NCI-H524 (cell line): ENCODE results near the gene RIC1.
A peak's percentile ranks its signal among the peaks of the same experiment; 100 is the strongest.
"Not testable (repeated sequence)": the region's sequence is repeated elsewhere in the genome, so short reads cannot be mapped to it uniquely, and the experiment has no call there.

Experiments used
- DNase-seq, 2 experiments: peaks; one replicate each; lab custom pipeline; 2025; lab: John Stamatoyannopoulos, UW

Gene RIC1

GRCh38 chr9:5667391-5667790, 38.5 kb downstream of the RIC1 start:
- DNase-seq = no peak

GRCh38 chr9:5670079-5670478, 41.2 kb downstream of the RIC1 start:
- no peak for DNase-seq

- no peak for DNase-seq
Measured at GRCh38 chr9:5671711-5672353, 42.9 kb downstream of the RIC1 start.

DNA sequence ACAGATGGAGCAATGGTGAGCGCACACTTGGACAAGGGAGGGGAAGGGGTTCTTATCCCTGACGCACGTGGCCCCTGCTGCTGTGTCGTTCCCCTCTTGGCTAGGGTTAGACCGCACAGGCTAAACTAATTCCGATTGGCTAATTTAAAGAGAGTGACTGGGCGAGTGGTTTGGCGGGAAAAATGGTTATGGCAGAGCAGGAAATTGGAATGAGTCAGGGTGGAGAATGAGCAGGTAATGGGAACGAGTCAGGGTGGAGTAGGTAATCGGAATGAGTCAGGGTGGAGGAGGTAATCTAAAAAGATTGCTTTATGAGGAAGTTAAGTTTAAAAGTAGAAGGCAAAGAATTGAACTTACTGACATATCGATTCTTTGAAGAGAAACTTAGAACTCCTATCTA, 46.1 kb downstream of the RIC1 start:
- DNase-seq = not testable (repeated sequence)

- DNase-seq = not testable (repeated sequence)
Measured at GRCh38 chr9:5683591-5683990, 54.7 kb downstream of the RIC1 start.

- no peak for DNase-seq
Measured at GRCh38 chr9:5684101-5684500, 55.2 kb downstream of the RIC1 start.

- DNase-seq = no peak
Measured at GRCh38 chr9:5688109-5688508, 59.2 kb downstream of the RIC1 start.

GRCh38 chr9:5690278-5690677, 61.4 kb downstream of the RIC1 start:
- no peak for DNase-seq

GRCh38 chr9:5695860-5696259, 67.0 kb downstream of the RIC1 start:
- no peak for DNase-seq

- no peak for DNase-seq
Measured at GRCh38 chr9:5696884-5697283, 68.0 kb downstream of the RIC1 start.

DNA sequence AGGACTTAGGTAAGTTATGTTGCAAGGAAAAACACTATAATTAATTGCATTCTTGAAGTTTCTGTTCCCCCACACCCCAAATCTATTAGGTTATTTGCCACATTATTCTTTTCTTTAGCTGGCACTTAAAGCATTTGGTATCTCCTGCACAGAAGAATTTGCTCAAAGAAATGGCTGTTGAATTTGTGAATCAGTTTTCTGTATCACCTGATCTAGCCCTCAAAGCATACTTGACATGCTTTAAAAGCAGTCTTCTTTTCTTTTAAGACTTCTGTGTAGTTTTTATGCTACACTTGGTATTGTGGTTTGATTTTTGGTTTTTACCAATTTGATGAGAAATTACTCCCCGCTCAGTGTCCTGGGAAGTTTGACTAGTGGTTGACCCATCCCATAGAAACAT, 69.1 kb downstream of the RIC1 start:
- no peak for DNase-seq

DNA sequence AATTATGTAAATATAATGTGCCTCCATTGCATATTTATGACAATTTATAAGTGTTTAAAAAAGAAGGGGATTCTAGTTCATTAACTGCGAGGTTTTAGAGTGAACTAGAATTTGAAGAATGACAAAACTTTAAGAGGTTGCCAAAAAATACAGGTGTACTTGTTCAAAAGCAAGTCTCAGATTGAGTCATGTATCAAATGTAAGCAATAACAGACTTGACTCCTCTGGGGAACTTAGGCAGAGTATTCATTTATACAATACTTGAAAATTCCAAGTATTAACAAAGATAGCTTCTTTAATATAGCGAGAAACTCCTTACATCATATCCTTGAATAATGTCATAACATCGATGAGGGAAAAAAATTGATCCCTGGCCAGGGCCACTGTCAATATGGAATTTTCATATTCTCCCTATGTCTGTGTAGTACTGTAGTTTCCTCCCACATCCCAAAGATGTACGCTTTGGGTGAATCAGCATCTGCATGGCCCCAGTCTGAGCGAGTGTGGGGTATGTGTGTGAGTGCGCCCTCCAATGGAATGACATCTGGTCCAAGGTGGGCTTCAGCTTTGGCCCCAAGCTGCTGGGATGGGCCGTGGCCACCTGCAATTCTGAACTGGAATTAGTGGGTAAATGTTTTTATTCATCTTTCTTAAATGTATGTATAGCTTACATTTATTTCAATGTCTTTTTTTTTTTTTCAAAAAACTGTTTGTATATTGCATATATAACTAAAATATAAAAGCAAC, 70.1 kb downstream of the RIC1 start:
- no peak for DNase-seq

- DNase-seq = no peak
Measured at GRCh38 chr9:5708414-5708813, 79.5 kb downstream of the RIC1 start.

- DNase-seq = no peak
Measured at GRCh38 chr9:5712651-5713390, 83.9 kb downstream of the RIC1 start.

DNA sequence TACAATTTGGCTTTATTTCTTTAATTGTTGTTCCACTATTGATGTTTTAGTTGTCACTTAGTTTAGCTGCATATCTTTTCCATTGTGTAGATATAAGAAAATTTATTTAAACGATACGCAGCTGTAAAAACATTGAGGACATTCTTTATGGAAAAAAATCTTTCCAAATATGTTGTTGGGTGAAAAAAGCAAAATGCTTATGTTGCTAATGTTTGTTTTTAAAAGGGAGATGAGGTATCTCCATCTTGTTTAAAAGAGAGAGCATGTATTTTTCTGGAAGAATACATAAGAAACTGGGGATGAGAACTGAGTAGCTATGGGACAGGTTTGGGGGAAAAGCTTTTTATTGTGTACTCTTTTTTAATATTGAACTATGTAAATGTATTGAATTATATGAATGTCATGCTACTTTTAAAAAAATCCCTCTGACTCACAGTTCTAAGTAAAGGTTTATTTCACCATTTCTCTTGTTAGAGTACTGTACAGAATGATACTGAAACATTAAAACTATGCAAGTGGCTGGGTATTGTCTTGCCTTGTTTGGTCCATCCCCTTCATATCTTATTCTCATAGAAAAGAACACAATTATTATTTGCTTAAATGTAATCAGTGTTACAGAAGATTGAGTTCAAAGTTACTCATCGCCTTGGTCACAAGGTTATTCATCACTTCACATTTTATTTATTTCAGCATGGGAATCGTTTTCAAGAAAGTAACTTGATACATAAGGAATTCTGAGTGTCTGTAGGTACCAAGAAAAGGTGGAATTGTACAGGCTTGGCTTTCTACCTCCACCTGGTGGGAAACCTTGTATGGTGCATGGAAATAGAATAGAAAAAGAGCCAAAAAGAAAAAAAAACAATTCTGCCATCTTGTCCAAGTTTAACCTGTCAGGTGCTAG, 85.8 kb downstream of the RIC1 start:
- peak in 1 of 2 experiments; percentile 3 for DNase-seq

DNA sequence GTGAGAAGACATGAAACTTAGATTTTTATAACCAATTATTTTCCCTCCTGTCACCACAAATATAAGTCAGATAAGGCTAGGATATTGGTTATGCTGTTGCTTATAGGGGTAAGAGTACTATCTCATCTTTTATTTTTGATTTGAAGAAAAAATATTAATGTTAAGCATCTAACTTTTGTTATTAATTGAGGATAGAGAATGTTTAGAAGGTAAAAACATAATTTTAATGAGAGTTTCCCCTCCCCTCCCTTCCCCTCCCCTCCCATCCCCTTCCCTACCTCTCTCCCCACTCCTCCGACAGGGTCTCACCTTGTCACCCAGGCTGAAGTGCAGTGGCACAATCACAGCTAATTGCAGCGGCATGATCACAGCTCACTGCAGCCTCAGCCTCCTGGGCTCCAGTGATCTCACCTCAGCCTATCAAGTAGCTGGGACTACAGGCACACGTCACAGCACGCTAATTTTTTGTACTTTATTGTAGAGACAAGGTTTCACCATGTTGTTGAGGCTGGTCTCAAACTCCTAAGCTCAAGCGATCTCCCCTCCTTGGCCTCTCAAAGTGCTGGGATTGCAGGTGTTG, 86.7 kb downstream of the RIC1 start:
- no peak for DNase-seq

DNA sequence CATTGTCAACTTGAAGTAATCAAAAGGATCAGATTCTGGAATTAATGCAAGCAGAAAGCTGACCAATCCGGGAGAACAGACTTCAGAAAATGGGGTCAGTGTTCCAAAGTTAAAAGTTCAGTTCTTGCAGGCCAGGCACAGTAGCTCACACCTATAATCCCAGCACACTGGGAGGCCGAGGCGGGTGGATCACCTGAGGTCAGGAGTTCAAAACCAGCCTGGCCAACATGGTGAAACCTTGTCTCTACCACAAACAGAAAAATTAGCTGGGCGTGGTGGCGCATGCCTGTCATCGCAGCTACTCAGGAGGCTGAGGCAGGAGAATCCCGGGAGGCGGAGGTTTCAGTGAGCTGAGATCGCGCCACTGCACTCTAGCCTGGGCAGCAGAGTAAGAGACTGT, 88.5 kb downstream of the RIC1 start:
- not testable (repeated sequence) for DNase-seq

- no peak for DNase-seq
Measured at GRCh38 chr9:5718296-5719032, 89.6 kb downstream of the RIC1 start.

- DNase-seq = no peak
Measured at GRCh38 chr9:5719100-5719926, 90.4 kb downstream of the RIC1 start.

GRCh38 chr9:5720151-5720550, 91.2 kb downstream of the RIC1 start:
- DNase-seq = no peak
